Activated CD4-positive, alpha-beta T cell treated with anti-CD3 and anti-CD28 coated beads for 36 hours (primary cell): ENCODE results near the gene KCNJ18. TPM values are rescaled to one million over a fixed set of nuclear protein-coding genes. Genes with fewer than 3 reads are reported as not detected.
"Not testable (repeated sequence)": the region's sequence is repeated elsewhere in the genome, so short reads cannot be mapped to it uniquely, and the experiment has no call there.

Experiments used
- ATAC-seq: fragments of 200-7000 bp; cut with Tn5 transposase; one replicate; pipeline ENCODE4 v1.10.0; 2021; ENCODE audit warnings: mild to moderate bottlenecking, moderate library complexity
- CTCF ChIA-PET: fragments of 350-600 bp; sonication (Branson Sonifier 250); formaldehyde crosslinking; loops from one replicate; lab custom pipeline; 2021; ENCODE audit warnings: antibody characterized with exemption; lab: Charles Lee
- POLR2A ChIA-PET: fragments of 350-600 bp; sonication (Branson Sonifier 250); formaldehyde crosslinking; loops from one replicate; lab custom pipeline; 2021; ENCODE audit warnings: antibody characterized with exemption, inconsistent platforms; lab: Charles Lee
- DNase-seq: peaks from one replicate; pipeline ENCODE4 v3.0.0-alpha.2; 2020
- H3K27ac Mint-ChIP-seq: one replicate; pipeline ENCODE4 v1.8.0; 2021; ENCODE audit warnings: mixed read lengths
- H3K27me3 Mint-ChIP-seq: one replicate; pipeline ENCODE4 v1.8.0; 2021; ENCODE audit warnings: mixed read lengths
- H3K36me3 Mint-ChIP-seq: one replicate; pipeline ENCODE4 v1.8.0; 2021; ENCODE audit warnings: low read depth, mixed read lengths
- H3K4me1 Mint-ChIP-seq: one replicate; pipeline ENCODE4 v1.8.0; 2021; ENCODE audit warnings: mixed read lengths
- H3K4me3 Mint-ChIP-seq: one replicate; pipeline ENCODE4 v1.8.0; 2021; ENCODE audit warnings: mild to moderate bottlenecking, moderate library complexity, mixed read lengths
- H3K9me3 Mint-ChIP-seq: one replicate; pipeline ENCODE4 v1.8.0; 2021; ENCODE audit warnings: low read depth, mixed read lengths
- intact Hi-C, 2 experiments: fragments of 100-400 bp; cut with DNase I in 1 of 2; cut with micrococcal nuclease in 1 of 2; formaldehyde crosslinking; loops; one replicate each; pipeline versions ENCODE4 v1.14.2 to v1.15.1; 2022 to 2024; cut with DNase I, micrococcal nuclease
- total RNA-seq, 2 experiments: library from RNA; stranded (reverse); gene quantifications; one replicate each; pipeline ENCODE4 v1.2.3, GENCODE V29; 2021

Gene KCNJ18
- total RNA-seq, 2 experiments from 2014 or later, result not detected

GRCh38 chr17:21710486-21710885 lies 18.2 kb downstream of the KCNJ18 start:
- H3K27me3 Mint-ChIP-seq, H3K36me3 Mint-ChIP-seq, DNase-seq, intact Hi-C loops, POLR2A ChIA-PET, H3K9me3 Mint-ChIP-seq, H3K27ac Mint-ChIP-seq, H3K4me3 Mint-ChIP-seq, CTCF ChIA-PET, H3K4me1 Mint-ChIP-seq, ATAC-seq: not testable (repeated sequence)

- POLR2A ChIA-PET, result no interaction called here
- CTCF ChIA-PET, result no interaction called here
- no peaks in the 10 kb centered on the region for H3K36me3 Mint-ChIP-seq
- H3K9me3 Mint-ChIP-seq, result no peaks in the 10 kb centered on the region
- ATAC-seq (no peak), DNase-seq (no peak)
- no peaks in the 10 kb centered on the region for H3K4me1 Mint-ChIP-seq
- no peak overlapping the region for H3K27ac Mint-ChIP-seq
- intact Hi-C loops, result no loop called here
- H3K27me3 Mint-ChIP-seq, result no peaks in the 10 kb centered on the region
- H3K4me3 Mint-ChIP-seq, result no peak overlapping the region
Measured at GRCh38 chr17:21711182-21711581, 18.9 kb downstream of the KCNJ18 start.

- H3K27me3 Mint-ChIP-seq, ATAC-seq, H3K4me3 Mint-ChIP-seq, H3K36me3 Mint-ChIP-seq, intact Hi-C loops, DNase-seq, H3K27ac Mint-ChIP-seq, H3K4me1 Mint-ChIP-seq, CTCF ChIA-PET, H3K9me3 Mint-ChIP-seq, POLR2A ChIA-PET: not testable (repeated sequence)
Measured at GRCh38 chr17:21713020-21713419, 20.7 kb downstream of the KCNJ18 start.

- ATAC-seq, H3K27ac Mint-ChIP-seq, DNase-seq, CTCF ChIA-PET, H3K4me3 Mint-ChIP-seq, H3K4me1 Mint-ChIP-seq, intact Hi-C loops, POLR2A ChIA-PET, H3K9me3 Mint-ChIP-seq, H3K27me3 Mint-ChIP-seq, H3K36me3 Mint-ChIP-seq: not testable (repeated sequence)
Measured at GRCh38 chr17:21713631-21714030, 21.3 kb downstream of the KCNJ18 start.

- H3K4me1 Mint-ChIP-seq, intact Hi-C loops, H3K27me3 Mint-ChIP-seq, ATAC-seq, DNase-seq, H3K4me3 Mint-ChIP-seq, CTCF ChIA-PET, H3K36me3 Mint-ChIP-seq, H3K9me3 Mint-ChIP-seq, POLR2A ChIA-PET, H3K27ac Mint-ChIP-seq: not testable (repeated sequence)
Measured at GRCh38 chr17:21714676-21715075, 22.4 kb downstream of the KCNJ18 start.

- H3K4me3 Mint-ChIP-seq, intact Hi-C loops, H3K36me3 Mint-ChIP-seq, POLR2A ChIA-PET, DNase-seq, H3K4me1 Mint-ChIP-seq, H3K9me3 Mint-ChIP-seq, ATAC-seq, H3K27me3 Mint-ChIP-seq, H3K27ac Mint-ChIP-seq, CTCF ChIA-PET: not testable (repeated sequence)
Measured at GRCh38 chr17:21715877-21716276, 23.6 kb downstream of the KCNJ18 start.

- H3K9me3 Mint-ChIP-seq, H3K4me3 Mint-ChIP-seq, H3K27me3 Mint-ChIP-seq, H3K36me3 Mint-ChIP-seq, H3K27ac Mint-ChIP-seq, POLR2A ChIA-PET, H3K4me1 Mint-ChIP-seq, DNase-seq, CTCF ChIA-PET, intact Hi-C loops, ATAC-seq: not testable (repeated sequence)
Measured at GRCh38 chr17:21718971-21719370, 26.6 kb downstream of the KCNJ18 start.

GRCh38 chr17:21719511-21720226 lies 27.3 kb downstream of the KCNJ18 start:
- CTCF ChIA-PET, result not testable (repeated sequence)

GRCh38 chr17:21720566-21720965 lies 28.2 kb downstream of the KCNJ18 start:
- H3K36me3 Mint-ChIP-seq, H3K4me3 Mint-ChIP-seq, H3K27ac Mint-ChIP-seq, POLR2A ChIA-PET, ATAC-seq, CTCF ChIA-PET, H3K9me3 Mint-ChIP-seq, DNase-seq, intact Hi-C loops, H3K4me1 Mint-ChIP-seq, H3K27me3 Mint-ChIP-seq: not testable (repeated sequence)

More at GRCh38 chr17:21719511-21720226, 27.3 kb downstream of the KCNJ18 start:
- H3K9me3 Mint-ChIP-seq, H3K4me1 Mint-ChIP-seq, ATAC-seq, H3K27ac Mint-ChIP-seq, DNase-seq, H3K27me3 Mint-ChIP-seq, H3K4me3 Mint-ChIP-seq, H3K36me3 Mint-ChIP-seq, POLR2A ChIA-PET, intact Hi-C loops: not testable (repeated sequence)

GRCh38 chr17:21722268-21722667 lies 29.9 kb downstream of the KCNJ18 start:
- intact Hi-C loops, CTCF ChIA-PET: not testable (repeated sequence)

GRCh38 chr17:21724216-21725006 lies 32.1 kb downstream of the KCNJ18 start:
- intact Hi-C loops, H3K27ac Mint-ChIP-seq, CTCF ChIA-PET, POLR2A ChIA-PET, H3K36me3 Mint-ChIP-seq, H3K9me3 Mint-ChIP-seq, DNase-seq, H3K4me3 Mint-ChIP-seq, H3K4me1 Mint-ChIP-seq, H3K27me3 Mint-ChIP-seq: not testable (repeated sequence)
- peak; percentile 60 for ATAC-seq

More at GRCh38 chr17:21722268-21722667, 29.9 kb downstream of the KCNJ18 start:
- H3K9me3 Mint-ChIP-seq, H3K27me3 Mint-ChIP-seq, DNase-seq, H3K4me1 Mint-ChIP-seq, H3K36me3 Mint-ChIP-seq, H3K4me3 Mint-ChIP-seq, H3K27ac Mint-ChIP-seq, POLR2A ChIA-PET, ATAC-seq: not testable (repeated sequence)

GRCh38 chr17:21731076-21731475 lies 38.8 kb downstream of the KCNJ18 start:
- H3K27ac Mint-ChIP-seq, H3K27me3 Mint-ChIP-seq, DNase-seq, H3K36me3 Mint-ChIP-seq, intact Hi-C loops, ATAC-seq, H3K9me3 Mint-ChIP-seq, POLR2A ChIA-PET, CTCF ChIA-PET, H3K4me3 Mint-ChIP-seq, H3K4me1 Mint-ChIP-seq: not testable (repeated sequence)
